SK-MEL-5 (cell line): ENCODE measurements around the gene PDE8A. TPM values are rescaled to one million over a fixed set of nuclear protein-coding genes. Genes with fewer than 3 reads are reported as not detected.

Experiments used
- small RNA-seq, 2 experiments: library from RNA; depleted of rRNA; stranded (forward); fragments of <200 nt; gene quantifications; one replicate each; pipeline ENCODE3, GENCODE V24; 2014
- total RNA-seq: library from RNA; depleted of rRNA; stranded (reverse); fragments of >200 nt; shearing (Covaris generic); gene quantifications from 2 replicates; pipeline ENCODE4 v1.2.3, GENCODE V29; 2014; rRNA removed

PDE8A gene
- total RNA-seq, 1 experiment from 2014 or later: 24.0 TPM

Small RNAs within 50 kb of the gene (small RNA-seq; reads per million reads assigned to genes)
- 0 reads per million in 2 experiments for gene AC044860.2
- 0 reads per million in 2 experiments for gene RNU6-339P
- 0 reads per million in 2 experiments for gene RNU6-796P

Other genes starting within 250 kb of the PDE8A start
- gene ZNF592, start 233.3 kb upstream of the PDE8A start, total RNA-seq: 4.5 and 6.8 TPM in 2 replicates
- 0.03 TPM in 2 replicates for gene ALPK3, start 164.5 kb upstream of the PDE8A start, total RNA-seq
- not detected in 2 replicates for gene SLC28A1, start 97.2 kb upstream of the PDE8A start, total RNA-seq